Stimulated activated CD4-positive, alpha-beta T cell treated with anti-CD3 and anti-CD28 coated beads, Interleukin-1b, Interleukin-23, amount 100 ng/mL, for 24 hours (primary cell): ENCODE results near the gene OR2T11.
"Not testable (repeated sequence)": the region's sequence is repeated elsewhere in the genome, so short reads cannot be mapped to it uniquely, and the experiment has no call there.

Experiments used
- DNase-seq, 4 experiments: peaks; one replicate each; pipeline ENCODE4 v3.0.0-alpha.2; 2020; ENCODE audit warnings: low read depth in 4 of 4, low spot score in 1 of 4

Gene OR2T11

GRCh38 chr1:248618878-248619277, 16.0 kb downstream of the OR2T11 start:
- DNase-seq: peak in 3 of 4 experiments; percentile 6 to 46 (median 25)

GRCh38 chr1:248618119-248618518, 16.8 kb downstream of the OR2T11 start:
- DNase-seq: no peak

- DNase-seq: no peak
Observed at GRCh38 chr1:248613742-248614141, 21.1 kb downstream of the OR2T11 start.

DNA sequence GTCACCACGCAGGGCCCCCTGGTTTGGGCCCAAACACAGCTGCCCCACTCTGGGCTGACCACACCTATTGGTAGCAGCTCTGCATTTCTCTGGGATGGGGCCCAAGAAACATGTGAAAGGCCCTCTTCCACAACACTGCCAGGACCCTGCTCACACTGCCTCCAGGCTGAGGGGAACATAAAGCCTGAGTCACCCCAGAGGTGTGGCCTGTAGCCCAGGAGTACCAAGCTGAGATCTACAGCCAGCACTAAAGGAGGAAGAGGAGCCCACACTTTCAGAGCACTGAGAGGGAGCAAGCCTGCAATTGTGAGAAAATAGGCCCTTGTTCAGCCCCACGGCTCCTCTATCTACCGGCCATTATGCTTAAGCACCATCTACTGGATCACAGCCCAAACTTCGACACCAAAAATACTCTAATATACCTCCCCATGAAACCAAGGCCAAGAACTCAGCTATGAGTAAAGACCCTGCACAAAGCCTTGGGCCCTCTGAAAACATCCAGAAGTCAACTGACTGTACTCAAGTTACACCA, 22.9 kb downstream of the OR2T11 start:
- no peak for DNase-seq

DNA sequence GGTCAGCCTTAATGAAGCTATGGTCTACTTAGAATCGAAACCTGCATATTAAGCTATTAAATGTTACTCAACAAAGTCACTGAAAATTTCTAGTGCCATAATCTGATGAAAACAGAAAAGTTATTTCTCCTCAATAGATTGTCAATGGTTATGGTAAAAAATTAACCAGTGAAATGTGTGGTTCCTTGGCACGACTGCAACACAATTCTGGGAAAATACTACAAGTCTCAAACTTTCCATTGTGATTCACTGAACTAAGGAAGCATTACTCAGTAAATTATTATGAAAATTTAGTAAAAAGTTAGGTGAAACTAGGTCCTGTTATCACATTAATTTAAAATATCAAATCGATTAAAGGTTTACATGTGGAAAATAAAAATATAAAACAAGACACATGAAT, 24.6 kb downstream of the OR2T11 start:
- no peak for DNase-seq

- DNase-seq: no peak
Observed at GRCh38 chr1:248599396-248599795, 35.5 kb downstream of the OR2T11 start.

GRCh38 chr1:248597589-248597988, 37.3 kb downstream of the OR2T11 start, which contains the start of gene OR2T10:
Gene OR2T10, minus strand, starts transcription at chr1:248597700. Its CDS starts 3,932 bp downstream, at chr1:248593768.
- DNase-seq: no peak

DNA sequence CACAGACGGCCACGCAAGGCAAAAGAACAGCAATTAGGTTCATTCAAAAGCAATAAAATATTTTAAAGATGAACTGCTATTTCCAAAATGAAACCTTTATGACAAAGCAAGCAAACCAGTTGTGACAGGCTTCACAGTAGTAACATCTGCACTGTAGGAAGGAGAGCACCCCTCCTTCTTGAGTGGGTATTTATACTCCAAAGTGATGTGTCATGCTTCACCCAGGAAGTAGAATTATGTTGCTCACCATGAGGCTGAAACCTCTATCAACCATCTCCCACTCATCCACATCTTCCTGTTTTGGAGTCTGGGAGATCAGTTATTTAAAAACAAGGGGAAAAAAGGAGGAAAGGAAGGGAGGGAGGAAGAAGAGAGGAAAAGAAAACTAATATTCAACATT, 38.3 kb downstream of the OR2T11 start:
- DNase-seq: no peak

DNA sequence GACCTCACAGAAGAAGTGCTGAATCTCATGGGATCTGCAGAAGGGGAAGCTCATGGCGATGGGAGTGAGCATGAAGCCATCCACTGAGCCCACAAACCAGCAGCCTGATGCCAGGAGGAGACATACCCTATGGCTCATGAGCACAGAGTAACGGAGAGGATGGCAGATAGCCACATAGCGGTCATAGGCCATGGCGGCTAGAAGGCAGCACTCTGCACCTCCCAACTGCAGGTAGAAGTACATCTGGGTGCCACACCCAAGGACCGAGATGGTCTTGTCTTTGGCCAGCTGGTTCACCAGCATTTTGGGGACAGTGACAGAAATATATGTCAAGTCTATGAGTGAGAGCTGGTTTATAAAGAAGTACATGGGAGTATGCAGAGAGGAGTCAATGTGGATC, 41.7 kb downstream of the OR2T11 start:
- DNase-seq: no peak

- no peak for DNase-seq
Observed at GRCh38 chr1:248592655-248593054, 42.2 kb downstream of the OR2T11 start.

GRCh38 chr1:248590055-248590454, 44.8 kb downstream of the OR2T11 start:
- no peak for DNase-seq

GRCh38 chr1:248589334-248589733, 45.6 kb downstream of the OR2T11 start:
- no peak for DNase-seq

GRCh38 chr1:248585266-248585665, 49.6 kb downstream of the OR2T11 start:
- DNase-seq: no peak

DNA sequence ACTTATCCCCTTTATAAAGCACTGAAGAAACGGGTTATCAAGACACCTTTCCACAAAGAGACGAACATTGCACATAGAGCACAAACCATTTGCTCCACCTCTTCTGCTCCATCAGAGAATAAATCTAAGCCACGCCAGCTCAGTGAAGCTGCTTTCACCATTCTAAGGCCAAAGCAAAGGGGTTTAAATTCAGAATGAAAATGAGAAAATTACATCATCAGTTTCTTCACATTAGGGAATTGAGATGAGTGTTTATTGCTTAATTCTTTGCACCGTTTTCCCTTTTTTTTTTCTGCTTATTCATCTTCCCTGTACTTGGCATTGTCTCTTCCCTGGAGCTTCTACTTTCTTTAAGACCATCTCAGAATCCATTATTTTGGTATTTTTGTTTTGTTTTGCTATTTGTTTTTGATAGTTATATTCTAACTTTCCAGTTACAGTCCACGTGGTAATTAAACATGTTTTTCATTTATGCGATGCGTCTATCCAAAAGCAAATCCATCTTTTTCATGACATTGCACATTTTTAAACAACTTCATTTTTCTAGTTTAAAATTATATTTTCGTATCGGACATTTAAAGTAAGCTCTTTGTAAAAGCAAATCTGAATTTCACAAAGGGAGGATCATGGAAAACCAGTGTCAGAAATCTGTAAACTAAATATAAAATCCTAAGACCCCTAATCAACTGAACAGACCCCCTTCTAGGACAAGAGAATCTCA, 58.5 kb downstream of the OR2T11 start:
- no peak for DNase-seq

DNA sequence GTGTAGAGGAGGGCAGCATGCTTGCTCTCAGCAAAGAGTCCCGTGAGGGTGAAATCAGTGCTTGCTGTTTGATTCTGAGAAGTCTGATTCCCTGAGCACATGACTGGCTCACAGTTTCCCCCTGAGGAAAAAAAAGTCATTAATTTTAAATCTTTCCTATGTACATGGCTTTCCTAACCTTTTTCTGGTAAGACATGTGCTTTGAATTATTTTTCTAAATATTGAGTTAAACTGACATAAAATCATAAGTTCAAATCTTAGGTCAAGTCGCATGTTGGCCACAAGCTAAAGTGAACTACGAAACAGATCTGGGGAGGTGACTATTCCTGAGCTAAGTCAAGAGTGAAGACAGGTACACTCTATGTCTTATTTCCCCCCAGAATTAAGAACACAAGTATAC, 60.2 kb downstream of the OR2T11 start, which contains the start of gene OR2T34:
OR2T34 (minus strand) TSS at position 101 of the 400 bp plus-strand sequence; CDS start at position 101, 0 bp downstream.
- not testable (repeated sequence) for DNase-seq

DNA sequence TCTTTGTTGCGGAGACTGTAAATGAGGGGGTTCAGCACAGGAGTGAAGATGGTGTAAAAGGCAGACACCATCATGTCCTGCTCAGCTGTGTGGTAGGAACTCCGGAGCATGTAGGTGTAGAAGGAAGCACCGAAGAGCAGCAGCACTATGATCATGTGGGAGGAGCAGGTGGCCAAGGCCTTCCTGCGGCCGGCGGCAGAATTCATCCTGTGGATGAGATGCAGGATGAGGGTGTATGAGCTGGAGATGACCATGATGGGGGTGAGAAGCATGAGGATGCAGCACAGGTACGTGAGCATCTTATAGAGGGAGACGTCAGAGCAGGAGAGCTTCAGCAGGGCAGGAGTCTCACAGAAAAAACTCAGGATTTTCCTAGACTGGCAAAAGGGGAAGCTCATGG, 61.0 kb downstream of the OR2T11 start:
- not testable (repeated sequence) for DNase-seq
